NB4 (cell line): ENCODE results near the gene ALDH1A2.
"Not testable (repeated sequence)": the region's sequence is repeated elsewhere in the genome, so short reads cannot be mapped to it uniquely, and the experiment has no call there.

ENCODE experiments used
- DNase-seq: peaks from one replicate; pipeline ENCODE4 v3.0.0; 2010; ENCODE audit warnings: low read depth
- H3K4me3 ChIP-seq: one replicate; pipeline ENCODE4 v1.5.1; 2011; ENCODE audit warnings: mild to moderate bottlenecking, low read depth, low read length, moderate library complexity
- MYC ChIP-seq: IDR thresholded peaks from 2 replicates; pipeline ENCODE4 v1.6.1; 2011; ENCODE audit warnings: low read depth, low read length
- POLR2A ChIP-seq: IDR thresholded peaks from 2 replicates; pipeline ENCODE4 v1.6.1; 2011; ENCODE audit warnings: mild to moderate bottlenecking; ENCODE audit not compliant: insufficient read length; ENCODE audit errors: extremely low read depth
- TF ChIP-seq, protein P1 (sequence below): IDR thresholded peaks from 2 replicates; pipeline ENCODE4 v1.6.1; 2011; ENCODE audit warnings: low read depth, low read length
- TF ChIP-seq, protein P2 (sequence below): IDR thresholded peaks from one replicate; pipeline ENCODE4 v1.5.1; 2012; ENCODE audit warnings: low read depth, low read length

ALDH1A2 gene

DNA sequence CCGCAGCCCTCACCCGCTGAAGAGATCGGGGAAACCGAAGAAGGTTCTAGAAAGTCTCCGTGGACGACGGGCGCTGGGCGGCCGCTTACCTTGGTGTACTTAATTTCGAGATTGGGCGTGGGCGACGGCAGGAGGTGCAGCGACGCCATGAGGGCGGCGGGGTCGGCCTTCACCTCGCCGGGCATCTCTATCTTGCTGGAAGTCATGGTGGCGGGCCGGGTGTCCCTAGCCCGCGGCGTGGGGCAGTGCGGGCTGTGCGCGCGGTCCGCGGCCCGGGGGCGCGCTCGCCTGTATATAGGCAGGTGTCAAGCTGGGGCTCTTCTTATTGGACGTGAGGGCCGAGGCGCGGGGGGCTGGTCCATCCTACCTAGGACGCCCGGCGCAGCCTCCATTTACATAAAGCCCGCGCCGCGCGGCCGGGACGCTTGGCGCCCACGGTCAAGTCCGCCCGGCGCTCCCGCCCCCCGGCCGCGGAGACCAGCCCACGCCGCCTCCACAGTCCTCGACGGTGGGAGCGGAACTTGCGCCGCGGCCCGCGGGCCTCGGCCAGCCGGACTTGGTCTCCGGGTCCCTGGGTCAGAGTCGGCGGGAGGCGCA lies at the start of gene ALDH1A2:
Gene ALDH1A2 (minus strand): TSS at position 267 of the 597 bp plus-strand sequence. CDS start 61 bp downstream, at position 206.
- no peak within 1 kb of the TSS for H3K4me3 ChIP-seq
- no peak for DNase-seq
- TF ChIP-seq POLR2A: no peak
- TF ChIP-seq MYC: no peak
- TF ChIP-seq, protein P1, sequence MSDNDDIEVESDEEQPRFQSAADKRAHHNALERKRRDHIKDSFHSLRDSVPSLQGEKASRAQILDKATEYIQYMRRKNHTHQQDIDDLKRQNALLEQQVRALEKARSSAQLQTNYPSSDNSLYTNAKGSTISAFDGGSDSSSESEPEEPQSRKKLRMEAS: no peak
- TF ChIP-seq, protein P2, sequence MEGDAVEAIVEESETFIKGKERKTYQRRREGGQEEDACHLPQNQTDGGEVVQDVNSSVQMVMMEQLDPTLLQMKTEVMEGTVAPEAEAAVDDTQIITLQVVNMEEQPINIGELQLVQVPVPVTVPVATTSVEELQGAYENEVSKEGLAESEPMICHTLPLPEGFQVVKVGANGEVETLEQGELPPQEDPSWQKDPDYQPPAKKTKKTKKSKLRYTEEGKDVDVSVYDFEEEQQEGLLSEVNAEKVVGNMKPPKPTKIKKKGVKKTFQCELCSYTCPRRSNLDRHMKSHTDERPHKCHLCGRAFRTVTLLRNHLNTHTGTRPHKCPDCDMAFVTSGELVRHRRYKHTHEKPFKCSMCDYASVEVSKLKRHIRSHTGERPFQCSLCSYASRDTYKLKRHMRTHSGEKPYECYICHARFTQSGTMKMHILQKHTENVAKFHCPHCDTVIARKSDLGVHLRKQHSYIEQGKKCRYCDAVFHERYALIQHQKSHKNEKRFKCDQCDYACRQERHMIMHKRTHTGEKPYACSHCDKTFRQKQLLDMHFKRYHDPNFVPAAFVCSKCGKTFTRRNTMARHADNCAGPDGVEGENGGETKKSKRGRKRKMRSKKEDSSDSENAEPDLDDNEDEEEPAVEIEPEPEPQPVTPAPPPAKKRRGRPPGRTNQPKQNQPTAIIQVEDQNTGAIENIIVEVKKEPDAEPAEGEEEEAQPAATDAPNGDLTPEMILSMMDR: no peak

DNA sequence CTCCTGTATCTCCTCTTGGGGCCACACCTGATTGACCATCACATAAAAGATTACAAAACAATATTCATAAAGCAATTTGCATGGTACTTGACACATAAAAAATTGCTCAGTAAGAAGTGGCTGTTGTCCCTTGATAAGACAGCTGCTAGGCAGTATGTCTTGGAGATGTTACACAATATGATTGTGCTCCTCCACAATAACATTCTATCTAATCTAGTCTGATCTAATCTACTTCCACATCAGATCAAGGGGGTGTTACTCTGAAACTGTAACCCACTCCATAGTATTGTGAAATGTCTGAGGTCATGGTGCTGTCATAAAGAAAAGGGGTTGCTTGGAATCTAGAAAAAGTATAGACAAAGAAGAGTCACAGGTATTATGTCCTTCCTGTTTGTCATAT lies 49.3 kb upstream of the ALDH1A2 start:
- TF ChIP-seq, protein P1: no peak; the same call in 1 of the 2 replicates
- TF ChIP-seq POLR2A (no peak), MYC (no peak)
- TF ChIP-seq, protein P2: no peak
- DNase-seq: peak; percentile 39
- H3K4me3 ChIP-seq: no peak overlapping the region

DNA sequence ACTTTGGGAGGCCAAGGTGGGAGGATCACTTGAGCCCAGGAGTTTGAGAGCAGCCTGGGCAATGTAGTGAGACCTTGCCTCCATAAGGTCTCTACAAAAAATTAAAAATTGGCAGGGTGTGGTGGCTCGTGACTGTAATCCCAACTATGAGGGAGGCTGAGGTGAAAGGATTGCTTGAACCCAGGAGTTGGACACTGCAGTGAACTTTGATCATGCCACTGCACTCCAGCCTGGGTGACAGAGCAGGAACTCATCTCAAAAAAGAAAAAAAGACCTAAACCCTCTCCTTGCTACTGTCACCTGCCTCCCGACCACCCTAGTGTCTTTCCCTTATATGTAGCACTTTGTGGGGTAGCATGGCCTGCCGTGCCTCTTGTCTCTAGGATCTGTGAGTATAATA lies 48.9 kb upstream of the ALDH1A2 start:
- H3K4me3 ChIP-seq: no peak overlapping the region
- TF ChIP-seq, protein P1: no peak
- TF ChIP-seq, protein P2: no peak
- TF ChIP-seq MYC (no peak), POLR2A (no peak)
- DNase-seq: no peak

DNA sequence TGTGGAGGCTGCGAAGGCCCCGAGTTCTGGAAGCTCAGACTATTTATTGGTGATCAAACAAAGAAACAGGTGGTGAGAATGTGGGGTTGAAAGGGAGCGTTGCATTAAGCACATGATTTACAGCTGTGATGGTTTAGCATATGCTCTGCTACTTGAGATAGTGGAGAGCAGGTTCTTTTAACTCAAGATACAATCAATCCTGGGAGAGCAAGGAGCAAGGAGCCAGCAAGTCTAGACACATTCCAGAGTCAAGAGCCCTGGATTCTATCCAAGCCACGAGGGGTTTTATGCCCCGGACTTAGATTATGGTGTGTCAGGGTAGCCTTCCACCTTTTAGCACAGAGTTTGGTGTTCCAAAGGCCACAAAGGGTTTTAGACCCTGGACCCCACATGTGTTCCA lies 47.8 kb upstream of the ALDH1A2 start:
- not testable (repeated sequence) for DNase-seq, H3K4me3 ChIP-seq

DNA sequence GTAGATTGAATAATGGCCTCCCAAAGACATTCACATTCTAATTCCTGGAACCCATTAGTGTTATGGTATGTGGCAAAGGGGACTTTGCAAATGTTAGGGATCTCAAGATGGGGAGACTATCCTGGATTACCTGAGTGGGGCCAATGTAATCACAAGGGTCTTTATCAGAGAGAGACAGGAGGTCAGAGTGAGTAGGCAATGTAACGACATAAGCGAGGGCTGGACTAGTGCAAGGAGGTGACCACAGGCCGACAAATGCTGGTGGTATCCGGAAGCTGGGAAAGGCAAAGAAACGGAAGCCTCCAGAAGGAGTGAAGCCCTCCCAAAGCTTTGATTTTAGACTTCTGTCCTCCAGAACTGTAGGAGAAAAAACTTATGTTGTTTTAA lies 46.2 kb upstream of the ALDH1A2 start:
- TF ChIP-seq MYC (no peak), POLR2A (no peak)
- TF ChIP-seq, protein P2: no peak
- TF ChIP-seq, protein P1: no peak
- DNase-seq: no peak
- no peak overlapping the region for H3K4me3 ChIP-seq

DNA sequence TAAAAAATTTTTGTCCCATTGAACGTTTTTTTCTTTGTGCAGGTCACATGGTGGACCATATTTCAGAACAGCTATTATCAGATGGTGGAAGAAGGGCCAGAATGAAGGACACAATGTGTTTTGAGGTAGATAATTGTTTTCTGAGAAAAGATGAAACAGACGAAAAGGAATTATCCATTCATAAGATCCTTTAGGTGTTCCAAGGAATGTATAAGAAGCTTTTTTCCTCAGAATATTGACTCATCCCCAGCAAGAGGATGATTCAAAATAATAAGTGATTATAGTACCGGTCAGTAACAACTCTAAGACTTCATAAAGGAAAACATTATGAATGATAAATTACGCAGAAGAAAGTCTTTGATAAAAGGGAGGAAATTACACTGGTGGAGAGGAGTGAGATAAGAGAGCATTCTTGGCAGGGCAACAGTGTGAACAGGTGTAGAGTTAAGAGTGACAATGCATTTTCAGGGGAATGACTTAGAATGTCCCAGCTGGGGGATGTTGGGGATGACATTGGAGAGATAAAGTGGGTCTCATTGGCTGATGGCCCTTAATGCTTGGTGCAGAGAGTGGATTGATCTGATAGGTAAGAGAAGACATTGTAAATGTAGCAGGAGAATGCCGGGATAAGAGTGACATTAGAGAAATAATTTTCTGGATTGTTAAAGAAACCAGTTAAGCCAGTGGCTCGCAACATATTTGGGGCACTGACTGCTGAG lies 45.6 kb upstream of the ALDH1A2 start:
- no peak for DNase-seq
- H3K4me3 ChIP-seq: no peak overlapping the region
- TF ChIP-seq, protein P1: no peak
- no peak for TF ChIP-seq MYC
- TF ChIP-seq POLR2A: no peak
- TF ChIP-seq, protein P2: no peak
